IPS-18a (cell line): ENCODE data around the gene PACRG.

Experiments used
- H3K27ac ChIP-seq: one replicate; pipeline ENCODE4 v1.5.1; 2013; ENCODE audit warnings: low read length
- H3K27me3 ChIP-seq: one replicate; pipeline ENCODE4 v1.6.1; 2013; ENCODE audit warnings: mild to moderate bottlenecking, low read length; ENCODE audit not compliant: control insufficient read depth, insufficient read depth
- H3K36me3 ChIP-seq: one replicate; pipeline ENCODE4 v1.6.1; 2013; ENCODE audit warnings: low read depth, low read length; ENCODE audit not compliant: control insufficient read depth
- H3K4me1 ChIP-seq: one replicate; pipeline ENCODE4 v1.6.1; 2013; ENCODE audit warnings: low read depth, low read length; ENCODE audit not compliant: control insufficient read depth
- H3K4me3 ChIP-seq: one replicate; pipeline ENCODE4 v1.5.1; 2013; ENCODE audit warnings: low read length
- H3K9ac ChIP-seq: one replicate; pipeline ENCODE4 v1.6.1; 2013; ENCODE audit warnings: mild to moderate bottlenecking, low read length, moderate library complexity
- H3K9me3 ChIP-seq: one replicate; pipeline ENCODE4 v1.6.1; 2013; ENCODE audit warnings: low read depth, low read length; ENCODE audit not compliant: control insufficient read depth

Gene PACRG

GRCh38 chr6:162868397-162868796, 140.6 kb downstream of the PACRG start:
- Histone ChIP-seq H3K27ac (no peak overlapping the region), H3K4me1 (no peaks in the 10 kb centered on the region), H3K4me3 (no peak overlapping the region), H3K9me3 (no peaks in the 10 kb centered on the region), H3K27me3 (no peaks in the 10 kb centered on the region), H3K36me3 (no peaks in the 10 kb centered on the region), H3K9ac (no peak overlapping the region)

- H3K4me1 ChIP-seq = no peaks in the 10 kb centered on the region
Measured at GRCh38 chr6:162871966-162872365, 144.2 kb downstream of the PACRG start.

GRCh38 chr6:162873537-162873936, 145.8 kb downstream of the PACRG start:
- H3K9me3 ChIP-seq = no peaks in the 10 kb centered on the region
- H3K27me3 ChIP-seq = no peaks in the 10 kb centered on the region
- no peaks in the 10 kb centered on the region for H3K4me1 ChIP-seq
- no peak overlapping the region for H3K9ac ChIP-seq
- H3K27ac ChIP-seq = no peak overlapping the region
- H3K36me3 ChIP-seq = no peaks in the 10 kb centered on the region
- no peak overlapping the region for H3K4me3 ChIP-seq

More at GRCh38 chr6:162871966-162872365, 144.2 kb downstream of the PACRG start:
- Histone ChIP-seq H3K27ac (no peak overlapping the region), H3K4me3 (no peak overlapping the region), H3K9ac (no peak overlapping the region), H3K27me3 (no peaks in the 10 kb centered on the region), H3K9me3 (no peaks in the 10 kb centered on the region), H3K36me3 (no peaks in the 10 kb centered on the region)

GRCh38 chr6:162875070-162875469, 147.3 kb downstream of the PACRG start:
- Histone ChIP-seq H3K9me3 (no peaks in the 10 kb centered on the region), H3K4me3 (no peak overlapping the region), H3K27me3 (no peaks in the 10 kb centered on the region), H3K36me3 (no peaks in the 10 kb centered on the region), H3K27ac (no peak overlapping the region), H3K9ac (no peak overlapping the region), H3K4me1 (no peaks in the 10 kb centered on the region)

- H3K9me3 ChIP-seq = no peaks in the 10 kb centered on the region
- H3K4me3 ChIP-seq = no peak overlapping the region
- H3K36me3 ChIP-seq = no peaks in the 10 kb centered on the region
- no peak overlapping the region for H3K9ac ChIP-seq
- H3K27ac ChIP-seq = no peak overlapping the region
- no peaks in the 10 kb centered on the region for H3K4me1 ChIP-seq
- H3K27me3 ChIP-seq = no peaks in the 10 kb centered on the region
Measured at GRCh38 chr6:162882801-162883481, 155.2 kb downstream of the PACRG start.

- H3K36me3 ChIP-seq = no peaks in the 10 kb centered on the region
- H3K9ac ChIP-seq = no peak overlapping the region
- no peak overlapping the region for H3K27ac ChIP-seq
- no peak overlapping the region for H3K4me3 ChIP-seq
- H3K4me1 ChIP-seq = no peaks in the 10 kb centered on the region
- no peaks in the 10 kb centered on the region for H3K27me3 ChIP-seq
- H3K9me3 ChIP-seq = no peaks in the 10 kb centered on the region
Measured at GRCh38 chr6:162887981-162888689, 160.4 kb downstream of the PACRG start.

GRCh38 chr6:162889303-162889702, 161.5 kb downstream of the PACRG start:
- no peak overlapping the region for H3K9ac ChIP-seq
- H3K4me1 ChIP-seq = no peaks in the 10 kb centered on the region
- no peaks in the 10 kb centered on the region for H3K9me3 ChIP-seq
- H3K27me3 ChIP-seq = no peaks in the 10 kb centered on the region
- no peaks in the 10 kb centered on the region for H3K36me3 ChIP-seq
- H3K4me3 ChIP-seq = no peak overlapping the region
- H3K27ac ChIP-seq = no peak overlapping the region

- Histone ChIP-seq H3K27me3 (no peaks in the 10 kb centered on the region), H3K36me3 (no peaks in the 10 kb centered on the region), H3K9me3 (no peaks in the 10 kb centered on the region), H3K4me1 (no peaks in the 10 kb centered on the region), H3K4me3 (no peak overlapping the region), H3K9ac (no peak overlapping the region), H3K27ac (no peak overlapping the region)
Measured at GRCh38 chr6:162898011-162898410, 170.2 kb downstream of the PACRG start.

- Histone ChIP-seq H3K27ac (no peak overlapping the region), H3K36me3 (no peaks in the 10 kb centered on the region), H3K9me3 (no peaks in the 10 kb centered on the region), H3K27me3 (no peaks in the 10 kb centered on the region), H3K4me1 (no peaks in the 10 kb centered on the region), H3K9ac (no peak overlapping the region), H3K4me3 (no peak overlapping the region)
Measured at GRCh38 chr6:162899148-162899547, 171.4 kb downstream of the PACRG start.

GRCh38 chr6:162900503-162900902, 172.7 kb downstream of the PACRG start:
- no peaks in the 10 kb centered on the region for H3K9me3 ChIP-seq
- no peak overlapping the region for H3K9ac ChIP-seq
- H3K27ac ChIP-seq = no peak overlapping the region
- no peak overlapping the region for H3K4me3 ChIP-seq
- H3K27me3 ChIP-seq = no peaks in the 10 kb centered on the region
- no peaks in the 10 kb centered on the region for H3K36me3 ChIP-seq
- H3K4me1 ChIP-seq = no peaks in the 10 kb centered on the region

GRCh38 chr6:162904069-162904663, 176.4 kb downstream of the PACRG start:
- Histone ChIP-seq H3K36me3 (no peaks in the 10 kb centered on the region), H3K27me3 (no peaks in the 10 kb centered on the region), H3K9me3 (no peaks in the 10 kb centered on the region), H3K27ac (no peak overlapping the region), H3K9ac (no peak overlapping the region), H3K4me1 (no peaks in the 10 kb centered on the region), H3K4me3 (no peak overlapping the region)
